Tibial nerve (tissue), 4 donors: ENCODE results near the gene EFNA5. TPM values are rescaled to one million over a fixed set of nuclear protein-coding genes. Genes with fewer than 3 reads are reported as not detected.

Experiments
- DNase-seq, 2 donors: peaks; one replicate each; pipeline ENCODE4 v3.0.0-alpha.2; 2019; ENCODE audit warnings: low spot score in 2 of 2
- H3K27ac ChIP-seq, 4 donors: fragments of 200-600 bp; sonication (generic) in 3 of 4; one replicate each; pipeline ENCODE4 v1.5.1; 2017 to 2019; ENCODE audit warnings: mild to moderate bottlenecking in 1 of 4
- H3K27me3 ChIP-seq, 2 donors: fragments of 200-600 bp; sonication (generic) in 1 of 2; one replicate each; pipeline versions ENCODE4 v1.5.1 to v1.6.0; 2017 to 2019
- H3K36me3 ChIP-seq, 3 donors: fragments of 200-600 bp; sonication (generic); one replicate each; pipeline ENCODE4 v1.5.1; 2018 to 2019
- H3K4me1 ChIP-seq, 4 donors: fragments of 200-600 bp; sonication (generic) in 3 of 4; one replicate each; pipeline ENCODE4 v1.5.1; 2017 to 2019
- H3K4me3 ChIP-seq, 4 donors: fragments of 200-600 bp; sonication (generic) in 3 of 4; one replicate each; pipeline ENCODE4 v1.5.1; 2017 to 2019; ENCODE audit warnings: mild to moderate bottlenecking in 1 of 4, moderate library complexity in 1 of 4
- H3K9me3 ChIP-seq, 4 donors: fragments of 200-600 bp; sonication (generic) in 3 of 4; one replicate each; pipeline ENCODE4 v1.5.1; 2017 to 2019
- CTCF ChIP-seq, 5 experiments: fragments of 200-600 bp in 3 of 5; fragments of 450-650 bp in 2 of 5; sonication (generic) in 3 of 5; IDR thresholded peaks; one replicate each; pipeline ENCODE4 v1.5.1; 2016 to 2019; ENCODE audit warnings: antibody characterized with exemption in 5 of 5, mild to moderate bottlenecking in 3 of 5, moderate library complexity in 2 of 5
- EP300 ChIP-seq, 2 donors: sonication (generic); formaldehyde crosslinking; IDR thresholded peaks; one replicate each; pipeline ENCODE4 v1.6.1; 2017; ENCODE audit warnings: antibody characterized with exemption in 2 of 2, mild to moderate bottlenecking in 1 of 2
- POLR2A ChIP-seq, 2 donors: fragments of 450-650 bp; IDR thresholded peaks; one replicate each; pipeline ENCODE4 v1.6.1; 2017; ENCODE audit warnings: antibody characterized with exemption in 2 of 2, mild to moderate bottlenecking in 2 of 2, moderate library complexity in 2 of 2
- WGBS, 2 donors: methylation state at CpG; one replicate each; pipeline ENCODE4 v1.1.5; 2018; 5-methylcytosine and 5-hydroxymethylcytosine counted together
- total RNA-seq, 4 donors: library from RNA; depleted of rRNA; stranded (reverse); fragments of >200 nt; gene quantifications; one replicate each; pipeline ENCODE4 v1.1.0, GENCODE V29; 2016

The EFNA5 gene
- total RNA-seq, 4 donors from 2014 or later: 6.3 to 10.2 (median 6.9) TPM

GRCh38 chr5:107553117-107553555, 117.6 kb downstream of the EFNA5 start:
- H3K4me3 ChIP-seq: no peak overlapping the region
- H3K9me3 ChIP-seq: no peaks in the 10 kb centered on the region
- no peaks in the 10 kb centered on the region for H3K4me1 ChIP-seq
- no peaks in the 10 kb centered on the region for H3K36me3 ChIP-seq
- H3K27me3 ChIP-seq: no peaks in the 10 kb centered on the region
- WGBS, 2 donors: 57 to 59% methylated on average over 7 of the region's 7 CpGs
- TF ChIP-seq CTCF (IDR thresholded peaks at IDR 0.05) (no peak), POLR2A (IDR thresholded peaks at IDR 0.05) (no peak), EP300 (IDR thresholded peaks at IDR 0.05) (no peak)
- DNase-seq: no peak
- H3K27ac ChIP-seq: no peak overlapping the region

GRCh38 chr5:107551088-107551487, 119.6 kb downstream of the EFNA5 start:
- Histone ChIP-seq H3K27me3 (no peaks in the 10 kb centered on the region), H3K36me3 (no peaks in the 10 kb centered on the region), H3K4me3 (no peak overlapping the region), H3K27ac (no peak overlapping the region), H3K9me3 (no peaks in the 10 kb centered on the region), H3K4me1 (peaks cover 0 to under 1% (median 0%) of the 10 kb centered on the region in 4 donors)
- no peak for TF ChIP-seq CTCF (IDR thresholded peaks at IDR 0.05)
- no peak for TF ChIP-seq EP300 (IDR thresholded peaks at IDR 0.05)
- TF ChIP-seq POLR2A (IDR thresholded peaks at IDR 0.05): no peak
- 55% methylated on average over 3 of the region's 3 CpGs for WGBS, 2 donors
- no peak for DNase-seq

GRCh38 chr5:107549567-107549966, 121.2 kb downstream of the EFNA5 start:
- H3K27ac ChIP-seq: no peak overlapping the region
- no peaks in the 10 kb centered on the region for H3K36me3 ChIP-seq
- peaks cover 0 to 16% (median 0%) of the 10 kb centered on the region in 4 donors for H3K4me1 ChIP-seq
- H3K4me3 ChIP-seq: no peak overlapping the region
- no peaks in the 10 kb centered on the region for H3K27me3 ChIP-seq
- DNase-seq: no peak
- TF ChIP-seq EP300 (IDR thresholded peaks at IDR 0.05) (no peak), POLR2A (IDR thresholded peaks at IDR 0.05) (no peak), CTCF (IDR thresholded peaks at IDR 0.05) (no peak)
- 95 to 97% methylated on average over 2 of the region's 2 CpGs for WGBS, 2 donors
- no peaks in the 10 kb centered on the region for H3K9me3 ChIP-seq

- Histone ChIP-seq H3K4me1 (peaks cover 0 to 27% (median 2%) of the 10 kb centered on the region in 4 donors), H3K4me3 (no peak overlapping the region), H3K27me3 (no peaks in the 10 kb centered on the region), H3K27ac (no peak overlapping the region), H3K36me3 (no peaks in the 10 kb centered on the region), H3K9me3 (no peaks in the 10 kb centered on the region)
- no peak for DNase-seq
- no peak for TF ChIP-seq EP300 (IDR thresholded peaks at IDR 0.05)
- no peak for TF ChIP-seq CTCF (IDR thresholded peaks at IDR 0.05)
- no peak for TF ChIP-seq POLR2A (IDR thresholded peaks at IDR 0.05)
- 88 to 89% methylated on average over 4 of the region's 4 CpGs for WGBS, 2 donors
These were observed 122.3 kb downstream of the EFNA5 start for GRCh38 chr5:107548477-107548876.

- Histone ChIP-seq H3K27me3 (no peaks in the 10 kb centered on the region), H3K36me3 (no peaks in the 10 kb centered on the region), H3K27ac (no peak overlapping the region), H3K4me1 (peaks cover 0 to 41% (median 2%) of the 10 kb centered on the region in 4 donors), H3K9me3 (no peaks in the 10 kb centered on the region), H3K4me3 (no peak overlapping the region)
- no peak for DNase-seq
- no peak for TF ChIP-seq POLR2A (IDR thresholded peaks at IDR 0.05)
- TF ChIP-seq CTCF (IDR thresholded peaks at IDR 0.05): no peak
- no peak for TF ChIP-seq EP300 (IDR thresholded peaks at IDR 0.05)
- 46 to 65% methylated on average over 1 of the region's 1 CpG for WGBS, 2 donors
These were observed 124.0 kb downstream of the EFNA5 start for GRCh38 chr5:107546719-107547118.
